A549 (cell line): ENCODE measurements around the gene MEMO1. TPM values are rescaled to one million over a fixed set of nuclear protein-coding genes. Genes with fewer than 3 reads are reported as not detected.

Experiments used
- ATAC-seq, 2 experiments: fragments of 200-7000 bp in 1 of 2; fragments of >200 bp in 1 of 2; cut with Nextera tagmentation in 1 of 2; cut with Tn5 transposase in 1 of 2; 3 replicates each; pipeline versions ENCODE4 v1.8.0 to v1.9.1; 2018 to 2020; ENCODE audit warnings: mild to moderate bottlenecking in 1 of 2, moderate library complexity in 1 of 2
- CTCF ChIA-PET: fragments of 300-600 bp; sonication (Branson Sonifier 250); formaldehyde crosslinking; extraction: SDS; loops from one replicate; lab custom pipeline; 2021; ENCODE audit warnings: antibody characterized with exemption, inconsistent platforms; lab: Yijun Ruan, JAX
- POLR2A ChIA-PET: fragments of 350-600 bp; formaldehyde crosslinking; extraction: SDS; loops from one replicate; lab custom pipeline; 2021; ENCODE audit warnings: antibody characterized with exemption, inconsistent platforms; lab: Yijun Ruan, JAX
- DNase-seq, 2 experiments: peaks; one replicate each; pipeline versions ENCODE4 v3.0.0 to v3.0.0-alpha.2; 2011 to 2016; ENCODE audit warnings: low read depth in 1 of 2, low spot score in 1 of 2
- FAIRE-seq: peaks from 2 replicates; lab custom pipeline; 2011; peaks lifted over from hg19 to GRCh38; lab: Jason Lieb, UNC
- H3K27ac ChIP-seq, 2 experiments: fragments of >200 bp; sonication (Bioruptor Twin); formaldehyde crosslinking; 3 replicates each; pipeline ENCODE4 v1.5.1; 2016 to 2017
- H3K4me1 ChIP-seq: fragments of >200 bp; sonication (Bioruptor Twin); formaldehyde crosslinking; 3 replicates; pipeline ENCODE4 v1.6.1; 2016
- H3K4me2 ChIP-seq: fragments of >200 bp; sonication (Bioruptor Twin); formaldehyde crosslinking; 3 replicates; pipeline ENCODE4 v1.6.1; 2016
- H3K4me3 ChIP-seq: fragments of >200 bp; sonication (Bioruptor Twin); formaldehyde crosslinking; 3 replicates; pipeline ENCODE4 v1.5.1; 2016
- H3K9me3 ChIP-seq: fragments of >200 bp; sonication (Bioruptor Twin); formaldehyde crosslinking; 3 replicates; pipeline ENCODE4 v1.6.1; 2016
- CBX2 ChIP-seq: fragments of 200-600 bp; sonication (generic); IDR thresholded peaks from 2 replicates; pipeline ENCODE4 v1.6.1; 2016; ENCODE audit warnings: low read depth, mild to moderate bottlenecking, borderline replicate concordance
- CHD4 ChIP-seq: fragments of 200-600 bp; sonication (generic); IDR thresholded peaks from 2 replicates; pipeline ENCODE4 v1.6.1; 2016; ENCODE audit warnings: antibody characterized with exemption, mild to moderate bottlenecking, borderline replicate concordance
- FOSL2 ChIP-seq, 2 experiments: fragments of 450-650 bp in 1 of 2; fragments of >200 bp in 1 of 2; sonication (Bioruptor Twin) in 1 of 2; formaldehyde crosslinking; IDR thresholded peaks; 2 replicates each; pipeline versions ENCODE4 v1.5.0 to v1.6.1; 2016 to 2020; ENCODE audit warnings: mild to moderate bottlenecking in 1 of 2, moderate library complexity in 1 of 2
- HOXA7 ChIP-seq: fragments of 250-450 bp; sonication (Bioruptor Pico); IDR thresholded peaks from 2 replicates; pipeline ENCODE4 v1.5.0; 2020; ENCODE audit warnings: mild to moderate bottlenecking, moderate library complexity
- MAFK ChIP-seq: fragments of 450-650 bp; IDR thresholded peaks from 2 replicates; pipeline ENCODE4 v1.6.1; 2014; ENCODE audit not compliant: partially characterized antibody
- NPAS2 ChIP-seq: fragments of 250-450 bp; sonication (Bioruptor Pico); IDR thresholded peaks from 2 replicates; pipeline ENCODE4 v1.8.0; 2022; ENCODE audit warnings: mild to moderate bottlenecking, moderate library complexity, borderline replicate concordance
- NR3C1 ChIP-seq: fragments of >200 bp; sonication (Bioruptor Twin); formaldehyde crosslinking; IDR thresholded peaks from 3 replicates; pipeline ENCODE4 v1.6.1; 2017
- PHF8 ChIP-seq: fragments of 200-600 bp; sonication (generic); IDR thresholded peaks from 2 replicates; pipeline ENCODE4 v1.6.1; 2016; ENCODE audit warnings: low read depth, mild to moderate bottlenecking, antibody characterized with exemption, moderate library complexity, borderline replicate concordance
- RAD21 ChIP-seq, 2 experiments: fragments of >200 bp in 1 of 2; sonication (Bioruptor Twin) in 1 of 2; formaldehyde crosslinking in 1 of 2; IDR thresholded peaks in 1 of 2; conservative IDR thresholded peaks in 1 of 2; 2 replicates in 1 of 2; 3 replicates in 1 of 2; pipeline ENCODE4 v1.6.1; 2012 to 2018; ENCODE audit warnings: inconsistent platforms in 1 of 2
- RARB ChIP-seq: fragments of 250-450 bp; sonication (Bioruptor Pico); IDR thresholded peaks from 2 replicates; pipeline ENCODE4 v1.8.0; 2021; ENCODE audit warnings: mild to moderate bottlenecking, moderate library complexity
- RCOR1 ChIP-seq: fragments of 150-350 bp; IDR thresholded peaks from 2 replicates; pipeline ENCODE4 v1.6.1; 2014; ENCODE audit warnings: antibody characterized with exemption, low read length, low read depth
- SMC3 ChIP-seq: fragments of >200 bp; sonication (Bioruptor Twin); formaldehyde crosslinking; IDR thresholded peaks from 3 replicates; pipeline ENCODE4 v1.6.1; 2018; ENCODE audit warnings: inconsistent platforms
- TFCP2L1 ChIP-seq: fragments of 250-450 bp; sonication (Bioruptor Pico); IDR thresholded peaks from 2 replicates; pipeline ENCODE4 v1.5.0; 2021; ENCODE audit warnings: mild to moderate bottlenecking
- ZC3H11A ChIP-seq: fragments of 450-650 bp; IDR thresholded peaks from 2 replicates; pipeline ENCODE4 v1.6.1; 2014; ENCODE audit warnings: antibody characterized with exemption, mild to moderate bottlenecking
- ZFP36 ChIP-seq: fragments of 450-650 bp; IDR thresholded peaks from 2 replicates; pipeline ENCODE4 v1.6.1; 2014; ENCODE audit warnings: borderline replicate concordance; ENCODE audit not compliant: partially characterized antibody
- WGBS: methylation state at CpG from one replicate; pipeline ENCODE4 v1.1.6; 2017; ENCODE audit errors: missing lambda C conversion rate; 5-methylcytosine and 5-hydroxymethylcytosine counted together
- polyA plus RNA-seq, 4 experiments: library from polyadenylated mRNA; depleted of rRNA in 3 of 4; stranded (reverse); fragments of >200 nt; fragmentation: RNase III in 1 of 4; extraction: RNeasy Plus Mini Kit Qiagen cat#74134 plus additional on column Dnase treatment in 1 of 4; gene quantifications; 2 replicates in 3 of 4; 3 replicates in 1 of 4; pipeline ENCODE4 v1.2.3, GENCODE V29; 2011 to 2017
- TF ChIP-seq, protein P1 (sequence below): fragments of 200-600 bp; sonication (generic); IDR thresholded peaks from 2 replicates; pipeline ENCODE4 v1.6.1; 2016; ENCODE audit warnings: antibody characterized with exemption, mild to moderate bottlenecking, moderate library complexity
- TF ChIP-seq, protein P2 (sequence below): fragments of >200 bp; sonication (Bioruptor Twin); formaldehyde crosslinking; IDR thresholded peaks from 3 replicates; pipeline ENCODE4 v1.5.1; 2016
- TF ChIP-seq, protein P3 (sequence below): fragments of 250-450 bp; sonication (Bioruptor Pico); IDR thresholded peaks from 2 replicates; pipeline ENCODE4 v1.5.0; 2020; ENCODE audit warnings: low read depth, mild to moderate bottlenecking, moderate library complexity

The MEMO1 gene
- polyA plus RNA-seq, 2 of the 4 experiments (the other 2 are of a cell fraction) = 80.2 to 87.0 TPM

DNA sequence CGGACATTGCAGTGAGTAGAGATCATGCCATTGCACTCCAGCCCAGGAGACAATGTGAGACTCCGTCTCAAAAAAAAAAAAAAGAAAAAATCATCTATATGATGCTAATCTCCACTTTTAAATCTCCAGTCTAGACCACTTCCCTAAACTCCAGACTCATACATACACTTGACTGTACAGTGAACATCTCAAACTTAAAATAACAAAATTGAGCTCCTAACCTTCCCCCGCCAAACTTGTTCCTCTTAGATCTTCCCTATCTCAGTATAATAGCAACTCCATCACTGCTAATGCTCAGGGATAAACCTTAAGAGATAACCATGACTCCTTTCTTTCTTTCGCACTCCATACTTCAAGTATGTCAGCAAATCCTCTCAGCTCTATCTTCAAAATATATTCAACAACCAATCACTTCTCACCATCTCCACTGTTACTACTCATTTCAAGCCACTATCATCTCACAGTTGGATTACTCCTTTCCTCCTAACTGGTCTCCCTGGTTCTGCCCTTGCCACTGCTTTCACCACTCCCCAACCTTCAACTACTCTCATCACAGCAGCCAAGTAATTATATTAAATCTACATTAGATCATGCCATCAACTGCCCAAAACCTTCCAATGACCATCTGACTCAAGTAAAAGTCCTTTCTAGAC, 12.0 kb downstream of the MEMO1 start:
- no peak overlapping the region for H3K4me2 ChIP-seq
- H3K9me3 ChIP-seq = no peaks in the 10 kb centered on the region
- FAIRE-seq (no peak), DNase-seq (no peak), ATAC-seq (peak; percentile 22 to 43; a peak in 5 of 6 replicates)
- peaks cover 4% of the 10 kb centered on the region; the same call in 1 of the 3 replicates for H3K4me1 ChIP-seq
- TF ChIP-seq HOXA7 (no peak), RCOR1 (no peak), PHF8 (no peak), CBX2 (no peak), ZFP36 (no peak), TFCP2L1 (no peak), ZC3H11A (no peak), RARB (CRISPR knock-in tag) (no peak)
- TF ChIP-seq, protein P1, sequence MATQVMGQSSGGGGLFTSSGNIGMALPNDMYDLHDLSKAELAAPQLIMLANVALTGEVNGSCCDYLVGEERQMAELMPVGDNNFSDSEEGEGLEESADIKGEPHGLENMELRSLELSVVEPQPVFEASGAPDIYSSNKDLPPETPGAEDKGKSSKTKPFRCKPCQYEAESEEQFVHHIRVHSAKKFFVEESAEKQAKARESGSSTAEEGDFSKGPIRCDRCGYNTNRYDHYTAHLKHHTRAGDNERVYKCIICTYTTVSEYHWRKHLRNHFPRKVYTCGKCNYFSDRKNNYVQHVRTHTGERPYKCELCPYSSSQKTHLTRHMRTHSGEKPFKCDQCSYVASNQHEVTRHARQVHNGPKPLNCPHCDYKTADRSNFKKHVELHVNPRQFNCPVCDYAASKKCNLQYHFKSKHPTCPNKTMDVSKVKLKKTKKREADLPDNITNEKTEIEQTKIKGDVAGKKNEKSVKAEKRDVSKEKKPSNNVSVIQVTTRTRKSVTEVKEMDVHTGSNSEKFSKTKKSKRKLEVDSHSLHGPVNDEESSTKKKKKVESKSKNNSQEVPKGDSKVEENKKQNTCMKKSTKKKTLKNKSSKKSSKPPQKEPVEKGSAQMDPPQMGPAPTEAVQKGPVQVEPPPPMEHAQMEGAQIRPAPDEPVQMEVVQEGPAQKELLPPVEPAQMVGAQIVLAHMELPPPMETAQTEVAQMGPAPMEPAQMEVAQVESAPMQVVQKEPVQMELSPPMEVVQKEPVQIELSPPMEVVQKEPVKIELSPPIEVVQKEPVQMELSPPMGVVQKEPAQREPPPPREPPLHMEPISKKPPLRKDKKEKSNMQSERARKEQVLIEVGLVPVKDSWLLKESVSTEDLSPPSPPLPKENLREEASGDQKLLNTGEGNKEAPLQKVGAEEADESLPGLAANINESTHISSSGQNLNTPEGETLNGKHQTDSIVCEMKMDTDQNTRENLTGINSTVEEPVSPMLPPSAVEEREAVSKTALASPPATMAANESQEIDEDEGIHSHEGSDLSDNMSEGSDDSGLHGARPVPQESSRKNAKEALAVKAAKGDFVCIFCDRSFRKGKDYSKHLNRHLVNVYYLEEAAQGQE = no peak
- TF ChIP-seq, protein P2, sequence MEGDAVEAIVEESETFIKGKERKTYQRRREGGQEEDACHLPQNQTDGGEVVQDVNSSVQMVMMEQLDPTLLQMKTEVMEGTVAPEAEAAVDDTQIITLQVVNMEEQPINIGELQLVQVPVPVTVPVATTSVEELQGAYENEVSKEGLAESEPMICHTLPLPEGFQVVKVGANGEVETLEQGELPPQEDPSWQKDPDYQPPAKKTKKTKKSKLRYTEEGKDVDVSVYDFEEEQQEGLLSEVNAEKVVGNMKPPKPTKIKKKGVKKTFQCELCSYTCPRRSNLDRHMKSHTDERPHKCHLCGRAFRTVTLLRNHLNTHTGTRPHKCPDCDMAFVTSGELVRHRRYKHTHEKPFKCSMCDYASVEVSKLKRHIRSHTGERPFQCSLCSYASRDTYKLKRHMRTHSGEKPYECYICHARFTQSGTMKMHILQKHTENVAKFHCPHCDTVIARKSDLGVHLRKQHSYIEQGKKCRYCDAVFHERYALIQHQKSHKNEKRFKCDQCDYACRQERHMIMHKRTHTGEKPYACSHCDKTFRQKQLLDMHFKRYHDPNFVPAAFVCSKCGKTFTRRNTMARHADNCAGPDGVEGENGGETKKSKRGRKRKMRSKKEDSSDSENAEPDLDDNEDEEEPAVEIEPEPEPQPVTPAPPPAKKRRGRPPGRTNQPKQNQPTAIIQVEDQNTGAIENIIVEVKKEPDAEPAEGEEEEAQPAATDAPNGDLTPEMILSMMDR = no peak
- ChIA-PET POLR2A (no interaction called here), CTCF (interaction anchor here (0.6 to 3.0 kb wide), 3 partner anchors 9 to 573 kb away, joined by 4 to 10 read pairs (median 4); no protein-coding TSS in a partner anchor)
- no peak overlapping the region for H3K27ac ChIP-seq
- WGBS = 91% methylated on average over 4 of the region's 4 CpGs
- H3K4me3 ChIP-seq = no peak overlapping the region

DNA sequence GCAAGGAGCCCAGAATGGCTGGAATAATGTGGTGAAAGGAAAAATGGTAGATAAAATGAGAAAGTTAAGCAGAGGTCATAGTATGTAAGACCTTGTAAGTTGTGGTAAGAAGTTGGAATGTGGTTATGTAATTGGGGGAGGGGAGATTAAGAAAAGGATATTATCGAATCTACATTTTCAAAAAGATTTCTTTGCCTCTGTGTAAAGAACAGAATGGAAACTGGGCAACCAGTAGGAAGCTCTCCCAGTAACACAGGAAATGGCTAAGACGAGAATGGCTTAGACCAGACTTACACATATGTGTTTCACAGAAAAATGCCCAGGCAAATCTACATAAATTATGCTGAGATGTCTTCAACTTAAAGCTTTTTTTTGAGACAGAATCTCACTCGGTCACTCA, 13.2 kb downstream of the MEMO1 start:
- H3K27ac ChIP-seq = no peak overlapping the region
- POLR2A ChIA-PET = no interaction called here
- FAIRE-seq = no peak

More for the DNA sequence above, 13.2 kb downstream of the MEMO1 start:
- CTCF ChIA-PET = interaction anchor here (3.0 kb wide), 1 partner anchor 11 kb away, joined by 10 read pairs; no protein-coding TSS in a partner anchor
- Histone ChIP-seq H3K4me3 (no peak overlapping the region), H3K9me3 (no peaks in the 10 kb centered on the region), H3K4me2 (no peak overlapping the region), H3K4me1 (peaks cover 11% of the 10 kb centered on the region; the same call in 2 of the 3 replicates)
- no peak for DNase-seq
- ATAC-seq = peak in 1 of 2 experiments; percentile 30; a peak in 1 of 6 replicates
- TF ChIP-seq SMC3 (no peak), RAD21 (conservative IDR thresholded peaks at IDR 0.05 in 1 of 2, IDR thresholded peaks at IDR 0.05 in 1 of 2) (no peak), FOSL2 (IDR thresholded peaks at IDR 0.05) (no peak), FOSL2 (CRISPR knock-in tag; IDR thresholded peaks at IDR 0.05) (no peak), NR3C1 (no peak), CBX2 (no peak), CHD4 (no peak), NPAS2 (CRISPR knock-in tag) (no peak), HOXA7 (no peak), TFCP2L1 (no peak), MAFK (no peak)
- TF ChIP-seq, protein P3, sequence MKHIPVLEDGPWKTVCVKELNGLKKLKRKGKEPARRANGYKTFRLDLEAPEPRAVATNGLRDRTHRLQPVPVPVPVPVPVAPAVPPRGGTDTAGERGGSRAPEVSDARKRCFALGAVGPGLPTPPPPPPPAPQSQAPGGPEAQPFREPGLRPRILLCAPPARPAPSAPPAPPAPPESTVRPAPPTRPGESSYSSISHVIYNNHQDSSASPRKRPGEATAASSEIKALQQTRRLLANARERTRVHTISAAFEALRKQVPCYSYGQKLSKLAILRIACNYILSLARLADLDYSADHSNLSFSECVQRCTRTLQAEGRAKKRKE = no peak
- WGBS = 85% methylated on average over 3 of the region's 3 CpGs
